GM12873 (cell line): ENCODE data around the gene PCDHGA11.

Experiments
- CTCF ChIP-seq: IDR thresholded peaks from 2 replicates; pipeline ENCODE4 v1.5.1; 2012; ENCODE audit warnings: low read depth, mild to moderate bottlenecking, moderate library complexity, low read length, control low read depth; ENCODE audit not compliant: insufficient read depth; ENCODE audit errors: missing control alignments

The PCDHGA11 gene

GRCh38 chr5:141422742-141423291 is 2.0 kb downstream of the PCDHGA11 start:
- TF ChIP-seq CTCF = no peak

- no peak for TF ChIP-seq CTCF
Measured at GRCh38 chr5:141427783-141428426, 7.1 kb downstream of the PCDHGA11 start.

GRCh38 chr5:141430332-141431113 is 9.7 kb downstream of the PCDHGA11 start, which contains the start of gene PCDHGA12:
Gene PCDHGA12, plus strand, starts transcription at chr5:141430507. Its CDS starts 253 bp downstream, at chr5:141430760.
- TF ChIP-seq CTCF = peak; percentile 74

- no peak for TF ChIP-seq CTCF
Measured at GRCh38 chr5:141431286-141431685, 10.4 kb downstream of the PCDHGA11 start.

- TF ChIP-seq CTCF = no peak
Measured at GRCh38 chr5:141434006-141434405, 13.2 kb downstream of the PCDHGA11 start.

DNA sequence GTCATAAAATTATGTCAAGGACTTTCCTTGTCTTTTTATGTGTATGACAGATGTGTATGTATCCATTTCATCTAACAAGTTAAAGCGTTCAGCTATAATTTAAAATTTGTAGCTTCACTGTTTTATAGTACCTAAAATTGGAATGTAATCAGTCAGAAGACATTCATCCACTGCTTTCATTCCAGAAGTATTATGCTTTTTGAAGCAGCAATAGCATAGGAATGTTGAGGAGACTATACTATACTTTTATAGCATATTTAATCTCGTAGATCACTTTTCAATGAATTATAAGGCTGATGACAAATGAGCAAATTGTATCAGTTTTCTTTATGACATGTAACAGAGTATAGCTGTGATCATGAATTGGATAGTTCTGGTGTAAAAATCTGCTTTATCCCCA is 16.4 kb downstream of the PCDHGA11 start:
- TF ChIP-seq CTCF = no peak

GRCh38 chr5:141439411-141440141 is 18.7 kb downstream of the PCDHGA11 start:
- TF ChIP-seq CTCF = no peak
